GM19025 (cell line): Measurements from ENCODE around the gene TNS1.

Source experiments
- ATAC-seq: cut with Tn5 transposase; IDR thresholded peaks from one replicate; pipeline ENCODE4 v1.9.1; 2021; ENCODE audit warnings: mild to moderate bottlenecking, low read depth, moderate library complexity; ENCODE audit not compliant: unreplicated experiment

Gene TNS1

GRCh38 chr2:217857624-217858506 is 144.9 kb downstream of the TNS1 start:
- ATAC-seq, result no peak

DNA sequence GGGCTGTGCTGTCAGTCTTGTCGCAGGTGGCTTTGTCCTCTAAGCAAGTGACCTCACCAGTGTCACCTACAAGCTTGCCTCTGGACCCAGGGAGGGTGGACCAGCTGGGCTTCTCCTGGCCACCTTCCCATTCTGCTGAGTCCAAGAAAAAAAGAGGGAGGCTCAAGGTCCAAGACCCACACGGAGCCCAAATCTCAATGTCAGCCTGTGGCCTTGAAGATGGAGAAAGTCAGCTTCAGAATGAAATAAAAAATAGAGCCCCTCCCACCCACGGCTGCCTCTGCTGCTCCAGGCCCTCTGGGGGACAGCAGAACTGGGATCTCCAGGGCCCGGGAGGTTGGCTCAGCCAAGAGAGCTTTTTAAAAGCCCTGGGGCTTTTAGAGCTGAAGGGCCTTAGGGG is 145.9 kb downstream of the TNS1 start:
- no peak for ATAC-seq

DNA sequence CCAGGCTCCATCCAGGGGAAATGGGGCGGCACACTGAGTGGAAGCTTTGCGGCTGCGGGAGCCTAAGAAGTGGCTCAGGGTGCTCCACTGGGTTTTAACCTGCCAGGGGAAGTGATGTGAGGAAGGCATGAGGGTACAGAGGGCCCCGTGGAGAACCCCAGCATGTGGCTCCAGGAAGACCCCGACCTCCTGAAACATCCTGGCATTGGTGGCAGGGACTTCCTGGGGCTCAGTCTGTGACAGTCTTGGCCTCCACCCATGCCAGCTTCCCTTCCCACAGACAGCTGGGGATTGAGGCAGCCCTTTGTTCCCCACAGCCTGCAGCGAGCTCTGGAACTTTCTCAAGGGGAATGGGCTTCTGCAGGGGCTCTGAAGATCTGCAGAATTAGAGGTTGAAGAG is 146.6 kb downstream of the TNS1 start:
- ATAC-seq, result no peak

- no peak for ATAC-seq
These were observed 147.9 kb downstream of the TNS1 start for GRCh38 chr2:217854684-217855420.

GRCh38 chr2:217853961-217854360 is 148.8 kb downstream of the TNS1 start:
- ATAC-seq, result no peak

- ATAC-seq, result no peak
These were observed 149.4 kb downstream of the TNS1 start for GRCh38 chr2:217853301-217853881.

DNA sequence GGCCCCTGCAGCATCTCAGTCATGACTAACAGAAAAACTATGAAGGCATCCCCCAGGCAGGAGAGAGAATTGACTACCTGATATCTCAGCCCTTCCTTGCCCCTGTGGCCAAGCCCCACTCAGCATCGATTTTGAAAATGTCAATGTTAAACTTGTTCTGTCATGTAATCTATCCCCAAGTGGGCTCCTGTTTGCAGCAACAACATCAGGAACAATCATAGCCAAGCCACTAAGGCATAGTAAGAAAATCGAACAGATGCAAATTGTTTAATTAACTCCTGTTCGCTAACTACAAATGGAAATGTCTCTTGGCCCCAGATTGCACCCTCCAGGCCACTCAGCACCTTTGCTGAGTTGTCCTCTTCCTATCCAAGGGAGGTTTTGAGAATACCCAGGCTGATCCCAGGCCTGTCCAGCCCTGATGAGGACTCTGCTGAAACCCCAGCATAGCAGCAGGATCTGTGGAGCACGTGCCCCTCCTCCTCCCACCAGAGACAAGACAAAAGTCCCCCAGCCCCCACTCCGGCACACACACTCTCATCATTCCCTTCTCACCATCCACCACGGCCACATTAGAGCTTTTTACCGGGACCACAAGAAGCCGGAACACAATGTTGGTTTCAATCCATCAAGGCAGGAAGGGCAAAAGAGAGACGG is 150.1 kb downstream of the TNS1 start:
- no peak for ATAC-seq

DNA sequence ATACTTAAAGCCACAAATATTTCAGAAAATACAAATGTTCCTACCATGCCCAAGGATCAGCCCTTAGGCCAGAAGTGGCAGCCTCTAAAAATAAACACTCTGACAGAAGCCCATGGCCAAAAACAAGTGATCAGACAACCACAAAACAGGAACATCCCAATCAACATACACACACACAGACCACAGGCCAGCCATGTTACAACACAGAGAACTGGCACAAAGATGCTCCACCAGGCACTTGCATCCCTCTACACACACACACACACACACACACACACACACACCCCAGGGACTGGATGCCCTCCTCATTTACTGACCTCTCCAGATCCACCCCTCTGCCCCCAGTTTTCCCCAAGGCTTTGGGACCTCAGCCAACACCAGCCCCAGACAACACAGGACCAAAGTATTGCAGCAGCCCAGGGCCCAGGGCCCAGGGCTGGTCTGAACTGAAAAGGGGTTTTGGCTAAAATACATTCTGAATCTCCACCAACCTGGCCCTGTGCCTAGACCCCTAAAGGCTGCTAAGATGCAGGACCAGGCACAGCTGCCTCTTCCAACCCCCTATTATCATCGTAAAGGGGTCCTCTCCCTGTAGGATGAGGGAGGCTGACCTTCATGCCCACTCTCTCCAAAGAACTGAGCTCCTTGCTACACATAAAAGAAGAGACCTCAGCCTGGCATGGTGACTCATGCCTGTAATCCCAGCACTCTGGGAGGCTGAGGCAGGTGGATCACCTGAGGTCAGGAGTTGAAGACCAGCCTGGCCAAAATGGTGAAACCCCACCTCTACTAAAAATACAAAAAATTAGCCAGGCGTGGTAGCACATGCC is 151.4 kb downstream of the TNS1 start:
- ATAC-seq, result no peak

GRCh38 chr2:217849154-217849975 is 153.4 kb downstream of the TNS1 start:
- no peak for ATAC-seq

GRCh38 chr2:217848351-217848957 is 154.3 kb downstream of the TNS1 start:
- ATAC-seq, result no peak

DNA sequence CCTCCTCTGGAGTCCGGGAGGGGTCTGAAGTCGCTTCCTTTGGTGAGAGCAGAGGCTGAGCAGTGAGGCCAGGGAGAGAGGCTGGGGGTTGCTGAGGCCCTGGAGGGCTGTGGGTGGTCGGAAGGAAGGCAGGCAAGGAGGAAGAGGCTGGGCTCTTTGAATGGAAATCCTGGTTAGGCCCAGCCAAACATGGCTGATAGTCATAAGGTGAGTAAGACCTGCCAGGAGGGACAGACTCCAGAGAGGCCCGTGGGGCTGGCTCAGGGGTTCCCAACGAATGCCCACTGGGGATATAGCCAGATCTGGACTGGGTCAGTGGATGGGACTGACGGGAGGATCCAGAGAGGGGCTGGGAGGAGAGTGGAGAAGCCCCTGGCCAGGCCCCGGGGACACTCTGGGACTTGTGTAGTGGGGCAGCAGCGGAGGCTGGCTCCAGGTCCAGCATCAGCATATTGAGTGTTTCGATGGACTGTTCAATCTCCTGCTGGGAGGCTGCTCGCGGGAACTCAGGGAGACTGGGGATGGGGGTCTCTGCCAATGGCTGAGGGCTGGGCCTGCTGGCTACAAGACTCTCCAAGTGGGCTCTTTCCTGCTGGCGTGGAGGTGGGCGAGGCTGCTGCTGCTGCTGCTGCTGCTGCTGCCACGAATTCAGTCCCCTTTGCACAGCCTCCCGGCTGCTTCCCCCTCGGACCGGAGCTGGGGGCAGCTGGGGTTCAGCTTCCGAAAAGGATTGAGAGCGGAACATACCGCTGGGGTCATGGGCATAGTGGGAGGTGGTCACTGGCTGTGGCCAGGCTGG is 155.0 kb downstream of the TNS1 start:
- no peak for ATAC-seq

GRCh38 chr2:217847115-217847514 is 155.7 kb downstream of the TNS1 start:
- ATAC-seq, result no peak

- no peak for ATAC-seq
These were observed 156.5 kb downstream of the TNS1 start for GRCh38 chr2:217846321-217846743.

DNA sequence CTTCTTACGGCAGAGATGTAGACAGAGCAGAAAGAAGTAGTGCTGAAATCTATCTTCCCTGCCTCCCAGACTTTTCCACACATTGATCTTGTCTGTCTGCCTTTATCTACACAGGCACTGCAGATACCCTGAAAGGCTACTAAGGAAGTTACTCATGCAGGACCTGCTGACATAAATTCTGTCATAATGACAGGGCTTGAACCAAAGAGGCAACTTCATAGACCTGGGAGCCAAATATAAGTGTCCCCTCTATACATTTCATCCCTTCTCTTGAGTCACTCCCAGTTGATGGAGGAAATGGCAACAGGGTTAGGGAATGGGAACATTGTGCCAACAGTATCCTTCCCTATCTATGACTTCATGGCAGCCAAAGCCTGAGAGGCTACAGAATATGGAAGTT is 157.5 kb downstream of the TNS1 start:
- no peak for ATAC-seq

DNA sequence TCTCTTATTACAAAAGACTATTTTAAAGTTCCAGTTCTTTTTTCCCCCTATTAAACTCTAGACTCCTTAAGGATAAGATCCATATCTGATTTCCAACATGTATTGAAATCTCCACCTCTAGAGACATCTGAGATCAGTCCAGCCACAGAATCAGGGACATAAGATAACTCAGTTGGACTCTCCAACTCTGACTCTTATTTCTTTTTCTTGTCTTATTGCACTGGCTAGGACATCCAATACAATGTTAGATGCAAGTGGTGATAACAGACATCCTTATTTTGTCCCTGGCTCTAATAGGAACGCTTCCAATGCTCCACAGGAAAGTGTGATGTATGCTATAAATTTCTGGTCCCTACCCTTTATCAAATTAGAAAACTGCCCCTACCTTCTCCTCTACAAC is 158.1 kb downstream of the TNS1 start:
- no peak for ATAC-seq

DNA sequence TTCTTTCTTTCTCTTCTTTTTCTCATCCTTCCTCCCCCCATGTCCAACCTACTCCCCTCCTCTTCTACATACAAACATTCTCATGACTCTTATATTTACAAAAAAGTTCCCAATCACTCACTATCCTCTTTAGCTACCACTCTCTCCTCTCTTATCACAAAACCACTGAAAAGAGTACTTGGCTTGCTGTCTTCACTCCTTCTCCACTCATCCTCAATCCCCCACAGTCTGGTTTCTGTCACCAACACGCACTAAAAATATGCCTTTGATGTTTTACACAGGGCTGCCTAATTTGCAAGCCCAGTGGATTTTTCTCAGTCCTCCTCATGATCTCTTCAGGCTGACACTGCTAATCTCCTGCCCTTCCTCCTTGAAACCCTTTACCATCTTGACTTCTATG is 159.5 kb downstream of the TNS1 start:
- no peak for ATAC-seq

- no peak for ATAC-seq
These were observed 160.8 kb downstream of the TNS1 start for GRCh38 chr2:217842017-217842416.

DNA sequence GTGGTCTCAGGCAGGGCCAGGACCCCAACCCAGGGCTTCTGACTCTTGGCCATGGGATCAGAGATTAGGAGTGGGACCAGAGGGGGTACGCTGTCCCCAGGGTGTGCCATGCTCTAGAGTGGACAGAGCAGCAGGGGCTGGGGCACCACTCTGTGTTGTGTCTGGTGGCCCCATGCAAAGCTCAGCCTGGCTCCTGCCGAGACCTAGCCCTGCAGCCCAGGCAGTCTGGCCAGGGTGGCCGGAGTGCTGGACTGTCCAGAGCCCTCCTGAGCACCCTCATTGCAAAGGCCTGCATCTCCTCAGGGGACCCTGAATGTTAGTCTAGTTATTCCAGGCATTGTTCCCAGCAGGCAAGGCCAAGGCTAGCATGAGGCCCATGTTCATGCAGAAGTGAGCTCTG is 162.3 kb downstream of the TNS1 start:
- no peak for ATAC-seq
